Transverse colon (tissue), 4 donors: ENCODE data around the gene SRRT.

Experiments
- EP300 ChIP-seq: sonication (generic); formaldehyde crosslinking; IDR thresholded peaks from one replicate; pipeline ENCODE4 v1.6.1; 2017; ENCODE audit warnings: antibody characterized with exemption, low read depth
- POLR2A ChIP-seq: fragments of 450-650 bp; IDR thresholded peaks from one replicate; pipeline ENCODE4 v1.6.1; 2016; ENCODE audit warnings: antibody characterized with exemption, mild to moderate bottlenecking, moderate library complexity
- POLR2AphosphoS5 ChIP-seq, 3 donors: sonication (generic); formaldehyde crosslinking; IDR thresholded peaks; one replicate each; pipeline ENCODE4 v1.6.1; 2016; ENCODE audit warnings: antibody characterized with exemption in 3 of 3
- TF ChIP-seq, protein P1 (sequence below), 5 experiments: fragments of 200-600 bp in 3 of 5; fragments of 450-650 bp in 2 of 5; sonication (generic) in 3 of 5; IDR thresholded peaks; 1 replicate in 2 of 5; 2 replicates in 3 of 5; pipeline ENCODE4 v1.5.1; 2016 to 2017; ENCODE audit warnings: antibody characterized with exemption in 5 of 5, inconsistent platforms in 3 of 5, mild to moderate bottlenecking in 2 of 5, moderate library complexity in 1 of 5

DNA sequence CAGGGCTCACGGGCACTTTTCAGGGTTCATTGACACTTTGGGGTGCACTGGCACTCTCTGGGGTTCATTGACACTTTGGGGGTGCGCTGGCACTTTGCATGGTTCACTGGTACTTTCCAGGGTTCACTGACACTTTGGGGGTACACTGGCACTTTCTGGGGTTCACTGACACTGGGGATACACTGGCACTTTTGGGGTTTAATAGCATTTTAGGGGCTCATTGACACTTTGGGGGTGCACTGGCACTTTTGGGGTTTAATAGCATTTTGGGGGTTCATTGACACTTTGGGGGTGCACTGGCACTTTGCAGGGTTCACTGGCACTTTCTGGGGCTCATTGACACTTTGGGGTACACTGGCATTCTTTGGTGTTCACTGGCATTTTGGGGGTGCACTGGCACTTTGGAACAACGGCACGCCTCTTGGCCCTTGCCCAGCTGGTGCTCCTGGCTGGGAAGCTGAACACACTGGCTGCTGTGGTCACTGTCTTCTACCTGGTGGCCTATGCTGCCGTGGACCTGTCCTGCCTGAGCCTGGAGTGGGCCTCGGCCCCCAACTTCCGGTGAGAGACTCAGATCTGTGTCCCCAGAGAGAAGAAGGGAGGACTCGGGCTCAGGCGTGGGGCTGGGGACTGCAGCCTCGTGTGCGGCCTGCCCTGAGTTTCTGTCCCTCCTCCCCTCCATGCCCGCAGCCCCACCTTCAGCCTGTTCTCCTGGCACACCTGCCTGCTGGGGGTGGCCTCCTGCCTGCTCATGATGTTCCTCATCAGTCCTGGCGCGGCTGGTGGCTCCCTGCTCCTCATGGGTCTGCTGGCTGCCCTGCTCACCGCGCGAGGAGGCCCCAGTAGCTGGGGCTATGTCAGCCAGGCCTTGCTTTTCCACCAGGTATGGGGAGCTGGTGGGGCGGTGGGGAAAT, 13.9 kb upstream of the SRRT start:
- TF ChIP-seq POLR2AphosphoS5 (IDR thresholded peaks at IDR 0.05) (no peak), EP300 (no peak), POLR2A (no peak)
- TF ChIP-seq, protein P1, sequence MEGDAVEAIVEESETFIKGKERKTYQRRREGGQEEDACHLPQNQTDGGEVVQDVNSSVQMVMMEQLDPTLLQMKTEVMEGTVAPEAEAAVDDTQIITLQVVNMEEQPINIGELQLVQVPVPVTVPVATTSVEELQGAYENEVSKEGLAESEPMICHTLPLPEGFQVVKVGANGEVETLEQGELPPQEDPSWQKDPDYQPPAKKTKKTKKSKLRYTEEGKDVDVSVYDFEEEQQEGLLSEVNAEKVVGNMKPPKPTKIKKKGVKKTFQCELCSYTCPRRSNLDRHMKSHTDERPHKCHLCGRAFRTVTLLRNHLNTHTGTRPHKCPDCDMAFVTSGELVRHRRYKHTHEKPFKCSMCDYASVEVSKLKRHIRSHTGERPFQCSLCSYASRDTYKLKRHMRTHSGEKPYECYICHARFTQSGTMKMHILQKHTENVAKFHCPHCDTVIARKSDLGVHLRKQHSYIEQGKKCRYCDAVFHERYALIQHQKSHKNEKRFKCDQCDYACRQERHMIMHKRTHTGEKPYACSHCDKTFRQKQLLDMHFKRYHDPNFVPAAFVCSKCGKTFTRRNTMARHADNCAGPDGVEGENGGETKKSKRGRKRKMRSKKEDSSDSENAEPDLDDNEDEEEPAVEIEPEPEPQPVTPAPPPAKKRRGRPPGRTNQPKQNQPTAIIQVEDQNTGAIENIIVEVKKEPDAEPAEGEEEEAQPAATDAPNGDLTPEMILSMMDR (IDR thresholded peaks at IDR 0.05) = no peak
